NCI-H345 treated with DMSO at 0.1 percent for 48 hours (cell line): ENCODE data around the gene CIRBP.

Experiments used
- DNase-seq: peaks from one replicate; lab custom pipeline; 2025; ENCODE audit not compliant: unreplicated experiment; lab: John Stamatoyannopoulos, UW

The CIRBP gene

DNA sequence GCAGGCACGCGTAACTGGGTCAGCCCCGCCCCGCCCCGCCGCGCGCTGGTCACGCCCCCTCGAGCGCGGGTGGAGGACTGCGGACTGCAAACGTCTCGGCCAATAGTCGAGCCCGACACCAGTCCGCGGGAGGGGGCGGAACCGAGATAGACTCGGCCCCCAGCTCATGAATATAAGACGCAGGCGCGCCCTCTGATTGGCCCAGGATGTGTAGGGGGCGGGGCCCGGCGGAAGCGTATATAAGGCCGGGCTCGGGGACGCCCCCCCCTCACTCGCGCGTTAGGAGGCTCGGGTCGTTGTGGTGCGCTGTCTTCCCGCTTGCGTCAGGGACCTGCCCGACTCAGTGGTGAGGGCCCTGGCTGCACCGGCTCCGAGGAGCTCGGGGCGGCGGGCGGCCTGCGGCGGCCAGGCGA is at the start of gene CIRBP:
CIRBP (plus strand) TSS at position 268 of the 413 bp plus-strand sequence. CDS start 1,602 bp downstream, outside the sequence.
- peak; percentile 93 for DNase-seq

DNA sequence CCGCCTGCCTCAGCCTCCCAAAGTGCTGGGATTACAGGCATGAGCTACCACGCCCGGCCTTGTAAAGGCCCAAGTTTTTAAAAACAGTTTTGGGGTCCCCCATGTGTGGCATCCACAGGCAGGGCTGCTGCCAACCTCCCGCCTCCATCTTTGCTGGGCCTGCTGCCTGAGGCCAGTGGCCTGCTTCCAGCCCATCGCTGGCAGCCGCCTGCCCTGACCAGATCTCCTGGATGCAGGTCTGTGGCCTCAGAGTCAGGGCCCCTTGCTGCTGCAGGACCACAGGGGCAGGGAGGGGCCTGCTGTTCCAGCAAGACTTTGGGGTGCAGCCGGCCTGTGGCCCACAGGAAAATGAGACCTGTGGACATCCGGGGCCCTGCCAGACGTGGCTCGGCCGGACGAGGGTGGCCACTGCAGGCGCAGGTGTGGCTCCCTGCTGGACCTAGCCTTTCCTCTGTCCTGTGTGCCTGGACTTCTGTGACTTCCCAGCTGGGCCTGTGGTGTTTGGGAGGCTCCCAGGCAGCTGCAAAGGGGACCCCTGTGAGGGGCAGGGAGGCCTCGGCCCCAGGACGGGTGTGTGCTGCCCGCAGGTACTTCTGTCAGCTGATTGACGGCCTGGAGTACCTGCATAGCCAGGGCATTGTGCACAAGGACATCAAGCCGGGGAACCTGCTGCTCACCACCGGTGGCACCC is 49.2 kb upstream of the CIRBP start:
- DNase-seq: no peak

DNA sequence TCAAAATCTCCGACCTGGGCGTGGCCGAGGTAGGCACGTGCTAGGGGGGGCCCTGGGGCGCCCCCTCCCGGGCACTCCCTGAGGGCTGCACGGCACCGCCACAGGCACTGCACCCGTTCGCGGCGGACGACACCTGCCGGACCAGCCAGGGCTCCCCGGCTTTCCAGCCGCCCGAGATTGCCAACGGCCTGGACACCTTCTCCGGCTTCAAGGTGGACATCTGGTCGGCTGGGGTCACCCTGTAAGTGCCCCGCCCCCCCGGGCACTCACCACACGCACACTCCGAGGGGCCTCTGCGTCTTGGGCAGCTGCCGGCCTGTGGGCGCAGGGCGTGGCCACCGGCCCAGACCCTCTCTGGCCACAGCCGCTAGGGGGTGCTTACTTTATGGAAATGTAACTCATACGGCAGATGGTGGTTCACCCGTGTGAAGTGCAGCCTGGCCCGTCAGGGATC is 48.6 kb upstream of the CIRBP start:
- DNase-seq: no peak

DNA sequence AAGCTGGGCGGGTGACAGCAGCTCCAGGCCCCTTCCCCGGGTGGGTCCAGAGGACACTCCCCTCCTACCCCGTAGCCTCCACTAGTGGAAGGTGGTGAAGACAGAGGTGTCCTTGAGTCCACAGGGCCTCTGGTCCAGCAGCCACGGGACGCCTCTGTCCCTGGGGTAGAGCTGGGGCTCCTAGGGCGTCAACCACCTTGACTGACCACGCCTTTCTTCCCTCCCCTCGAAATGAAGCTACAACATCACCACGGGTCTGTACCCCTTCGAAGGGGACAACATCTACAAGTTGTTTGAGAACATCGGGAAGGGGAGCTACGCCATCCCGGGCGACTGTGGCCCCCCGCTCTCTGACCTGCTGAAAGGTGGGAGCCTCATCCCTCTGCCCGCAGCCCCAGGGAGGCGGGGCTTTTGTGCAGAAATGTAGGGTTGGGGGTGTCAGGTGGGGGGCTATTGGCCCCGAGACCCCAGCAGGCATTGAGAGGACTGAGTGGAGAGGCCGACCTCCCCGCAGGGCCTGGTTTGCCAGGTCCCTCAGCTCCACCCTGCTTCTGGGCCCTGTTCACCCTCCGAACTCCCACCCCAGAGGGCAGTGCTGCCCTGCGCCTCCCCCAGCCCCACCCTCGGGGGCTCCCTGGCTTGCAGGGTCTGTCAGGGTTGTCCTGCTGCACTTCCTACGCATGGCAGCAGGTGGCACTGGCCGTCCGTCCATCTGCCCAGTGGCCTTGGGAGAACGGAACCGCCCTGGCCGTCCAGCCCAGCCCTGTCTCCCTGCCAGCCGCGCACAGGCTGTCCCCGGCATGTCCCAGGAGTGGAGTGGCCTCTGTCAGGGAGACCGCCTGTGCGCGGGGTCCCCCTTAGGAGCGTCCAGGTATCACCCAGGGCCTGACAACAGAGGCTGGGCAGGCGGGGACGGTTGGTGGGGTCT is 47.9 kb upstream of the CIRBP start:
- DNase-seq: no peak

DNA sequence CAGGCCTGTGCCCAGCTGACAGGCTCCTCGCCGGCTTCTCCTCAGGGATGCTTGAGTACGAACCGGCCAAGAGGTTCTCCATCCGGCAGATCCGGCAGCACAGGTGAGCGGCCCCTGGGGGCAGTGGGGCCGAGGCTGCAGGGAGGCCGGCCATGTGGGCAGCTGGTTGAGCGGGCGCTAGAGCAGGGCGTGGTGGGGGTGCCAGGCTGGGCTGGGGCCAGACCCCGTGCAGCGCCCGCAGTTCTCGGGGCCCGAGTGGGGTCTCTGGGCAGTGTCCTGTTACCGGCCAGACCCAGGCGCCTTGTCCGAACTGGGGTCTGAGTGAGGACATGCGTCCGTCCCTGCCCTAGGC is 47.3 kb upstream of the CIRBP start:
- DNase-seq: no peak

DNA sequence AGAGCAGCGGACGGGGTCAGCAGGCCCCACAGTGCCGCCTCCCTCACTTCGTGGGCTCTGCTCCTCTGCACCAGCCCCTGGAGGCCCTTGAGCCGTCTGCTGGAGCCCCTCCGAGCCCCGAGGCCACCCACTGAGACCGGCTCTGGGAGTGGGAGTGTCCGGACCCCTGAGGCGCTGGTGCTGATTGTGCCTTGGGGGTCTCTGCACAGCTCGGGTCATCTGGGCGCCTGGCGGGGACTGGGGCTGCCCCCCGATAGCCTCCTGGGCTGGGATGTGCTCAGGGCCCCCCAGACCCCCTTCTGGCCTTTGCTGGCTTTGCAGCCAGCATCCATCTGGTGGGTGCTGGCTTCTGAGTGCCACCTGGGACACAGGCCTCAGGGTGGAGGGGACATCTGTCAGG is 46.7 kb upstream of the CIRBP start:
- no peak for DNase-seq

DNA sequence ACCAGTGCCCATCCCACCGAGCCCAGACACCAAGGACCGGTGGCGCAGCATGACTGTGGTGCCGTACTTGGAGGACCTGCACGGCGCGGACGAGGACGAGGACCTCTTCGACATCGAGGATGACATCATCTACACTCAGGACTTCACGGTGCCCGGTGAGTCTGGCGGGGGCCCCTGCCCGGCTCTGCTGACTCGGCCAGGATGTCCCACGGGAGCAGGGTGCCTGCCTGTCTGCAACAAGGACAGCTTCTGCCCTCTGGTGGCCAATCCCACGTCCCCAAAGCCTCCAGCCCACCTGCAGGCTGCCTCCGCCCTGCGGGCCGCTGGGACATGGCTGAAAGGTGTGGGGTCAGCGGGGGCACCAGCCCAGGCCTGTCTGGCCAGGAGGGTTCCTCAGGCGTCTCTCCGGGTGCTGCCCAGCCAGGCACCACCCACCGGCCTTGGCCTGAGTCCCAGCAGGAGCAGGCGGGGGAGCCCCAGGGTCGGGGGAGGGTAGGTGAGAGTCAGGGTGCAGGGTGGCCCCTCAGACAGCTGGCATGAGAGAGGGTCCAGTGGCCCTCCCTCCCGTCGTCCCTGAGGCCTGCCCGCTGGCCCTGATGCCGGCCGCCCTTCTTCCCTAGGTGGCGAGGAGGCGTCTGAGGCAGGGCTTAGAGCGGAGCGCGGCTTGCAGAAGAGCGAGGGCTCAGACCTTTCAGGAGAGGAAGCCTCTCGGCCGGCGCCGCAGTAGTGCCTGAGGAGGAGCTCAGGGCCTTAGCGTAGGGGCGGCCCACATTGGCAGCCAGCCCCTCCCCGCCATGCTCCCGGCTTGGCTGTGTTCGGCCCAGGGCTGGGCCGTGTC is 45.9 kb upstream of the CIRBP start:
- no peak for DNase-seq

DNA sequence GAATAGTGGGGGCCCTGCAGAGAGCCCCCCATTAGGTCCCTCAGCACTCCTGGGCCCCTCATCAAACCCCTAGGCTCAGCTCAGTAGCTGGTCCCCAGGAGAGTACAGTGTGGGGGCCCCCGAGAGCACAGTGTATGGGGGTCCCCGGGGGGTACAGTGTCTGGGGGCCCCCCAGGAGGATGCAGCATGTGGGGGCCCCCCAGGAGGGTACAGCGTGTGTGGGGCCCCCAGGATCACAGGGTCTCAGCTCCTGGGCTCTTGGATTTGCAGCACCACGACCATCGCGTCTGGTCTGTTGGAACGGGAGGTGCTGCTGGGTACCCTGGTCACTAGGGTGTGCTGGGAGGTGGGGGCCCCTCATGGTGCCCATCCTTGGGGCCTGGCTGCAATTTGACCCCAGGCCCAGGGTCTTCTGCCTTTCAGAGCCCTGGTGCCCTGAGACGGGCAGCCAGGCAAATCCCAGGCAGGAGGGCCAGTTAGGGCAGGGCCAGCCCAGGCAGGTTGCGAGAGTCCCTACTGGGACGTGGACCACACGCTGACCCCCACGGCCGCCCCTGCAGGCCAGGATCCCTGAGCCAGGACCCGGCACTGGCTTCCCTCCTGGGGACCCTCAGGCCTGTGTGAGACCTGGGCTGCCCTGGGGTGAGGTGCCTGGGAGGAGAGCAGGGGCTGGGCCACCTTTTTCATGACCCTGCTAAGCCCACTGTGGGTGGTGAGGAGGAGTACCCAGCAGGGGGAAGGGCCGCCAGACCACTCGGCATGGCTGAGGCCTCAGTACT is 44.9 kb upstream of the CIRBP start:
- DNase-seq: no peak

DNA sequence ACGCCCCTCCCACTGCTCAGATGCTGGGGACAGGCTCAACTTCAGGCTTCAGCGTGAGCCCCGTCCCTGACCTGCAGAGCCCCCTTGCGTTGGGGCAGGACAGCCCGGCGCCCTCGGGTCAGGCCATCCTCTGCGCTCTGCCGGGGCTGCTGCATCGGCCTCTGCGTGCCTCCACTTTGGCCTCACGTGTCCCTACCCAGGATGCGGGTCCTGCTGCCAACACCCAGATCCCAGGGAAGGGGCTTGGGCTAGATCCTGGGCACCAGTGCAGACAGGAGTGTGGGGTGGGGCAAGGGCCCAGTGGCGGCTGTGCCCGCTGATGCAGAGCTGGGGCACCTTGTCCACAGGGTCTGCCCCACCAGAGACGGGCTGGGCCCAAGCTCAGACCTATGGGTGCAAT is 44.3 kb upstream of the CIRBP start:
- no peak for DNase-seq

DNA sequence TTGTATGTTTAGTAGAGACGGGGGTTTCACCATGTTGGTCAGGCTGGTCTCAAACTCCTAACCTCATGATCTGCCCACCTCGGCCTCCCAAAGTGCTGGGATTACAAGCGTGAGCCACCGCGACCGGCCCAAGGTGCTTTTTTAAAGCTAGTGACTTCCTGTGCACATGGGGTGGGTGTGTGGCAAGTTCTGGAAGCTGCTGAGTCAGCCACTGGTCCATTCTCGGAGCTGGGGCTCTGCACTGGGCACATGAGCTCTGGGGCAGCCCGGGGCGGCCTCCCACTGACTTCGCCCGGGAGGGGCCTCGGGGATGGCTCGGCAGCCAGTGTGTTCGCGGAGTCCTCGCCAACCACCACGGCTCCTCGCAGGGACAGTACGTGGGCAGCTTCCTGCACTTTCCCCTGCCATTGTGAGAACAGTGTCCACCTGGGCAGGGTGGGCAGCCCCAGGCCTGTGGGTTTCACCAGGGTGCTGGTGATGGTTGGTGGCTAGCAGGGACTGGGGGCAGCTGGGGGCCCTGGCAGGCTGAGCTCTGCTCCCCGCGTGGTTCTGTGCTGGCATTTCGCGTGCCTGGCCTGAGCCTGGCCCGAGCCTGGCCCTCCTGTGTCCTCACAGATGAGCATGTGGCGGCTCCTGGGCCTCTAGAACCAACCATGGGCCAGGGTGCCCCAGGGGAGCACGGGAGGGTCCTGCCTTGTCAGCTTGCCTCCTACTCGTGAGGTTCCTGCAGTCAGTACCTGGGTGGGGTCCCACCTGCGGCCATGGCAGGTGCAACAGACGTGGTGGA is 43.5 kb upstream of the CIRBP start:
- DNase-seq: no peak

DNA sequence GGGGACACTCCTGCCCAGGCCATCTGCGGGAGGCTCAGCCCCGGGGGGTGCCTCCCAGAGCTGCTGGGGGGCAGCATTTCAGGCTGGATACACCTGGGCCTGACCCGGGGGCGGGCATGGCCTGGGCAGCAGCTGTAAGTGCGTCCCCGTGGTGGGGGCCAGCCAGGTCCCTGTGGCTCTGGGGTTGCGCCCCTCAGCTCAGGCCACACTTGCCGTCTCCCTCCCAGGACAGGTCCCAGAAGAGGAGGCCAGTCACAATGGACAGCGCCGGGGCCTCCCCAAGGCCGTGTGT is 43.0 kb upstream of the CIRBP start:
- DNase-seq: no peak

DNA sequence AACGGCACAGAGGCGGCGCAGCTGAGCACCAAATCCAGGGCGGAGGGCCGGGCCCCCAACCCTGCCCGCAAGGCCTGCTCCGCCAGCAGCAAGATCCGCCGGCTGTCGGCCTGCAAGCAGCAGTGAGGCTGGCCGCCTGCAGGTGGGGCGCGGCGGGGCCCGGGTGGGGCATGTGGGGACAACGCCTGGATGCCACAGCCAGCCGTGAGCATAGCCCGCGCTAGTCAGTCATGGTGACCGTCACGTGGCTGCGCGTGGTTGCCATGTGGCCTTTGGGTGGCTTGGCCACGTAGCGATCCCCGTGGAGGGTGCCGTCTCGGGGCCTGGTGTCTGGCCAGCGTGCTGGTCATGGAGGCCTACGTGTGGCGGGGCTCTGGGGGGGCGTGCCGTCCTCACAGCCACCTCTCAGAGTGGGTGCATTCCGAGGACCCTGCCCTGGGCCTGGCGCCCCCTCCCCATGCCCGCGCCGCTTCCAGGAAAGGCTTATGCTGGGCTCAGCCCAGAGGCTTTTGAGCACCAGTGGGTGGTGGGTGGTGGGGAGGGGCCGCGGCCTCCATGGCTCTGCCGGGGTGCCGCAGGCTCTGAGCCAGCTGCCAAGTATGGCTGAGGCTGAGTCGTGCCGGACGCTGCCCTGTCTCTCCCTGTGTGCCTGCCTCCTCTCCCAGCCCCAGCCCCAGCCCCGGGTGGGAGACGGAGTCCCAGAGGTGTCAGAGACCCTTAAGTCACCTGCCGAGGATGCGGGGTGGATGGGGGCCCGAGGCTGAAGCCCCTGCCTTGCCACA is 42.4 kb upstream of the CIRBP start:
- no peak for DNase-seq

DNA sequence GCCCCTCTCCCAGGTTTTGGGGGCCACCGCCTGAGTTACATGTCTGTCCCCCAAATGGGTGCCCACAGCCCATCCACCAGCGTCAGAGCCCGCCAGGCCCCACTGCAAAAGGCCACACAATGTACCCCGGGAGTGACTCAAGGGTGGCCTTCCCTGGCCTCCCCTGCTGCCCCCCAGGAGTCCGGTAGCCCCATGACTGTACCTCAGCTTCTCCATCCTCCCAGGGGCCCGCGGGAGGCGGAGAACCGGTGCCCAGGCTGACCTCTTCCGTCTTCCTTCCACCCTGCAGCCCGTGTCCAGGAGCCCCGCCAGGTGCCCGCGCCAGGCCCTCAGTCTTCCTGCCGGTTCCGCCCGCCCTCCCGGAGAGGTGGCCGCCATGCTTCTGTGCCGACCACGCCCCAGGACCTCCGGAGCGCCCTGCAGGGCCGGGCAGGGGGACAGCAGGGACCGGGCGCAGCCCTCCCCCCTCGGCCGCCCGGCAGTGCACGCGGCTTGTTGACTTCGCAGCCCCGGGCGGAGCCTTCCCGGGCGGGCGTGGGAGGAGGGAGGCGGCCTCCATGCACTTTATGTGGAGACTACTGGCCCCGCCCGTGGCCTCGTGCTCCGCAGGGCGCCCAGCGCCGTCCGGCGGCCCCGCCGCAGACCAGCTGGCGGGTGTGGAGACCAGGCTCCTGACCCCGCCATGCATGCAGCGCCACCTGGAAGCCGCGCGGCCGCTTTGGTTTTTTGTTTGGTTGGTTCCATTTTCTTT is 41.7 kb upstream of the CIRBP start:
- no peak for DNase-seq

DNA sequence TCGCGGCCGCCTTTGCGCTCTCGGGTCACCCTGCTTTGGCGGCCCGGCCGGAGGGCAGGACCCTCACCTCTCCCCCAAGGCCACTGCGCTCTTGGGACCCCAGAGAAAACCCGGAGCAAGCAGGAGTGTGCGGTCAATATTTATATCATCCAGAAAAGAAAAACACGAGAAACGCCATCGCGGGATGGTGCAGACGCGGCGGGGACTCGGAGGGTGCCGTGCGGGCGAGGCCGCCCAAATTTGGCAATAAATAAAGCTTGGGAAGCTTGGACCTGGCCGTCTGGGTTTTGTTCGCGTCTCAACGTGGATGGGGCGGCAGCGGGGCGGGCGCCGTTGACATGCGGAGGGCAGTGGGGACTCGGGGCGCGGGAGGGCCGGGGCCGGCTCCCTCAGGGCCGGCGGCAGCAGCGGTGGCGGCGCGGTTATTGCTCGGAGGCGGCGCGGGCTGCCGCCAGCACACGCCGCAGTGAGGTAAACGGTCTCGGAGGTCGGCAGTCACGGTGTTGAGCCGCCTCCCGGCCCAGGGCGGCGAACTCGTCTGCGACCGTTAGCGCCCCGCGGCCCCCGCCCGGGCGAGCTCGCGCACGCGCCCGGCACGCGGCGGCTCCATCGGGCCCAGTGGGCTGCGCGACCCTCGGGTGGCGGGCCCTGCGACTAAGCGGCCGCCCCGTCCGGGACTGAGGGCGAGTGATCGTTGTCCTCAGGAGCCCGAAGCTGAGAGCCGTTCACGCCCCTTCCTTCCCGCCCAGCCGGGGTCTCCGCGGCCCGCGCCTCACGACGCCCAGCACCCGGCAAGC is 40.8 kb upstream of the CIRBP start:
- DNase-seq: no peak

DNA sequence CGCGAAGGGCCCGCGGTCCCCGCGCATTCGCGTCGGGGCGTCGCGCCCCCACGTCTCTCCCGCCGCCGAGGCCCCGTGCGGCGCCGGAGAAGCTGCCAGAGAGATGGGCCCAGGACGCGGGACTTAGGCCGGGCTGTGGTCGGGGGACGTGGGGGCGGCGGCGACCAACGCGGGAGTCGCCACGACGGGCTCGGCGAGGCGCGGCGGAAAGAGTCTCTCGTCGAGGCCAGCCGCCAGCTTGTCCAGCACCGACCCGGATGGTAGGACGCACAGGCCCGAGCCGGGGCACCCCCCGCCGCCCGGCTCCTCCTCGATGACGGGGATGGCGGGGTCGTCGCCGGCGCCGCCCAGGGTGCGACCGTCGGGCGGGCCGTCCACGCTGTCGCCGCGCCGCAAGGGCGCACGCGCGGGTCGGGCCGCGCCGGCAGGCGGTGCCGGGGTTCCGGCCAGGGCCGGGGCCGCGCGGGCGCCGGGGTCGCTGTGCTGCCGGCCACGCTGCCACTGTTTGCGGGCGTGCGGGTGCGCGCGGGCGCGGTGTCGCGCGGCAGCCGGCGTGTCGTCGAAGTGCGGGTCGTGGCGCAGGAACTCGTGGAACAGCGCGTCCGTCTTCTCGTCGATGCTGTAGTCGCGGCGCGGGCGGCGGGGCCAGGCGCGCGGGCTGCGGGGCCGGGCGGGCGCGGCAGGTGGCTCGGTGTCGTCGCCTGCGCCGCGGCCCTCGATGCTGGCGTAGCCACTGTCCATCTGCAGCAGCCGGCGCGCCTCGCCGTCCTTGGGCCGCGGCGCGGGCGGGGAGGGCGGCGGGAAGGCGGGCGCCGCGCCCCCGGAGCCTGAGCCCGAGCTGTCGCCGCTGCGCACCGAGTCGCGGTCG is 39.8 kb upstream of the CIRBP start:
- no peak for DNase-seq

DNA sequence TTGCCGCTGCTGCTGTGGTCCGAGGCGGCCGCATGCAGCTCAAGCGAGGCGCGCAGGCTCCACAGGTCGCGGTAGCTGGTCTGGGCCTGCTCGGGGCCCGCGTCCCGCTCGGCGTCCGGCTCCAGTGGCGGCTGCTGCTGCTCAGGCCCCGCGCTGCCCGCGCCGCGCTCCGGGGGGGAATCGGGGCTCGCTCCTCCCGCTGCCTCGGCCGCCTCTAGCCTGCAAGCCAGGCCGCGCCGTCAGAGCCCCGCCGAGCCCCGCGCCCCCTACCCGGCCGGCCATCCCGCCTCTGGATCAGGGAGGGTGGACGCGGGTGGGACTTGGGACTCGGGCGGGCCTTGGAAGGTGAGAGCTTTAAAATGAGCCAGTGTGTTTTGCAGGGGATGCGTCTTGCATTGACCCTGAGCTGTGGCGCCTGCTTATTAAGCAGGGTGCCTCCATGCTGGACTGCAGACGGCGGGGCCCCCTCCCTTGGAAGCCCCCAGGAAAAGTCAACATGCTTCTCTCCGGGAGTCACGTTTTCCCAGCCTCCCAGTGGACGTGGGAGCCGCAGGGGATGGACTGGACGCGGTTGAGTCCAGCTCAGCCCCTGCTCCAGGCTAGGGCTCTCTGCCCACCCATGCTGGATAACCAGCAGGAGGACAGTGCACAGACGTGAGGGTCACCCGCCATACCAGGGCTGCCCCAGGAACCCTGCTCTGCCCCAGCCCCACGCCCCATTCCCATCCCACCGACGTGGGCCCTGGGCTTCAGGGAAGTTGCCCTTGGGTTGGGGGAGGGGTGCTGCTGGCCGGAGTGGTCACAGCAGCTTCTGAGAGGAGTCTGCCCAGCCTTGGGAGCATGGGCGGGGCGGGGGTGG is 39.0 kb upstream of the CIRBP start:
- DNase-seq: no peak
